AML-193 (cell line): ENCODE data around the gene PET117.
"Not testable (repeated sequence)": the region's sequence is repeated elsewhere in the genome, so short reads cannot be mapped to it uniquely, and the experiment has no call there.

Experiments used
- DNase-seq, 2 experiments: peaks; one replicate each; lab custom pipeline; 2025; lab: John Stamatoyannopoulos, UW

PET117 gene, protein sequence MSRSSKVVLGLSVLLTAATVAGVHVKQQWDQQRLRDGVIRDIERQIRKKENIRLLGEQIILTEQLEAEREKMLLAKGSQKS

DNA sequence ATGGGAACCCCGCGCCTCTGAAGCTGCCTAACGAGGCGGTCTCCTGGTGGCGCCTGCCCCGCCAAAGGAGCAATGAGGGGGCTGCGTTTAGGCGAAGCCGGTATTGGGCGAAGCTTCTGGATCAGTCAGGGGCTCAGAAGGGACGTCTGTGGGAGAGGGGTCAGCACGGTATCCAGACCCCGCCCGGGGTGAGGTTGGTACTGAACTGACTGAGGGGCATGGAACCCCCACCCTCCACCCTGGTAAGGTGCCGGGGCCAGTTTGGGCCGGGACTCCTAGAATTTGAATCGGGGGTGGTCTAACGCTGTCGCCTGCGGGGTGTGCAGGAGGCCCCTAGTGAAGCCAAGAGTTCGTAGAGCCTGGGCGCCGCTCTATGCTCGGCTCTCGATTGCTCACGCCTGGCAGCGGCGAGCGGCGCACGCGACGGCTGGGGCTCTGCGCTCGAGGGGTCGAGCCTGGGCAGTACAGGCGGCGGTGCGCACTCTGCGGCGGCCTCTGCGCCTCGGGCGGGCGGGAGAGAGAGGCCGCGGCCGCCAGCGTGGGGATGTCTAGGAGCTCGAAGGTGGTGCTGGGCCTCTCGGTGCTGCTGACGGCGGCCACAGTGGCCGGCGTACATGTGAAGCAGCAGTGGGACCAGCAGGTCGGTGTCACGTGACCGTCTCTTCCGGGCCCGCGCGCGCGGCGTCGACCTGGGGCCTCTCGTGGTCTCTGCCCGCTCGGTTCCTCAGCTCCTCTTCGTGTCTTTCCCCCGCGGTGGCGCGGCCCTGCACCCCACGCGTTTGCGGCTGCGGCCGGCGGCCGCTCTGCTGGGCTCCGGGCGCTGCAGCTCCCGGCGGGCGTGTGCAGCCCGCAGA lies at the start of gene PET117, which contains the start of gene KAT14:
Gene PET117, plus strand, starts transcription at position 452 of the 854 bp plus-strand sequence. Its CDS starts 93 bp downstream, at position 545.
Gene KAT14, plus strand, starts transcription at position 452 of the 854 bp plus-strand sequence. CDS start 4,798 bp downstream, outside the sequence.
- peak; percentile 73 to 79 for DNase-seq

DNA sequence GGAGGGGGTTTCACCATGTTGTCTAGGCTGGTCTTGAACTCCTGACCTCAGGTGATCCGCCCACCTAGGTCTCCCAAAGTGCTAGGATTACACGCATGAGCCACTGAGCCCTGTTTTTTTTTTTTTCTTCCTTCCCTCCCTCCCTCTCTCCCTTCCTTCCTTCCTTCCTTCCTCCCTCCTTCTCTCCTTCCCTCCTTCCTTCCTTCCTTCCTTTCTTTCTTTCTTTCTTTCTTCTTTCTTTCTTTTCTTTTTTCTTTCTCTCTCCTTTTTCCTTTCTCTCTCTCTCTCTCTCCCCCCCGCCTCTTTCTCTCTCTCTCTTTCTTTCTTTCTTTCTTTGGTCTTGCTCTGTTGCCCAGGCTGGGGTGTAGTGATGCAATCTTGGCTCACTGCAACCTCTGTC lies 49.4 kb upstream of the PET117 start:
- not testable (repeated sequence) for DNase-seq

DNA sequence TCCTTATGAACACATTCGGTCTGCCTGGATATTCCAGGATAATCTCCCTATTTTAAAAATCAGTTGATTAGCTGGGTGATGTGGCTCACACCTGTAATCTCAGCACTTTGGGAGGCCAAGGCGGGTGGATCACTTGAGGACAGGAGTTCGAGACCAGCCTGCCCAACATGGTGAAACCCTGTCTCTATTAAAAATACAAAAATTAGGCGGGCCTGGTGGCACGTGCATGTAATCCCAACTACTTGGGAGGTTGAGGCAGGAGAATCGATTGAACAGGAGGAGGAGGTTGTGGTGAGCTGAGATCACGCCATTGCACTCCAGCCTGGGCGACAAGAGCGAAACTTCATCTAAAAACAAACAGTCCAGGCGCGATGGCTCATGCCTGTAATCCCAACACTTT lies 48.8 kb upstream of the PET117 start:
- not testable (repeated sequence) for DNase-seq

DNA sequence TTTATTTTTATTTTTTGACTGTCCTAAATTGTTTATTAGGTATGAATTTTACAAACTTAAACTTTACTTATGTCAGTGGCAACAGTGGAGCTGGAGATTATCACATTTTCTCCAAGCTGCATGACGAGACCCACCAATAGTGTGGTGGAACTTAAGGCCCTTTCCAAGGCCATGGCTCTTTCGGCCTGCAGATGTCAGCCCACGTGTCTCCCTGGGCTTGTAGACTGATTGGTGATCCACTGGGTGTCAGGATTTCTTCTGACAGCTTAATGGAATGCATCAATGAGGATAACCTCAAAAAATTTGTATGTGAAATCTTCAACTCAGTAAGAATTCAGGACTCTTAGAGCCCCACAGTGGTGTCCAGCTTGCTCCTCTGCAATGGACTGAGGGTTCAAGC lies 47.6 kb upstream of the PET117 start:
- no peak for DNase-seq

DNA sequence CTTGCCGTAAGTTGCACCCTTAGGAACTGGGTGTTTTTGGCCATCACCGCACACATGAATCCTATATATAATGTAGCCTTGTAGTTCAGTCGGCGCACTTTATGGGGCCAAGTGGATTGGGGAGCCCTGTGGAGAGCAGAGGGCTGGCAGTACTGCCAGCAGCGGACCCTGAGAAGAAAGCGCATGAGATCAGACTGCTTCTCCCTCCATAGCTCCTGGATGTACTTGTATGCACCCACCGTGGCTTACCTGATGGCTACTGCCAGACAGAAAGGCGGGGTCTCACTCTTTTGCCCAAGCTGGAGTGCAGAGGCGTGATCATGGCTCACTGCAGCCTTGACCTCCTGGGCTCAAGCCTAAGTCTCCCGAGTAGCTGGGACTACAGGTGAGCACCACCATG lies 47.2 kb upstream of the PET117 start:
- DNase-seq = no peak

DNA sequence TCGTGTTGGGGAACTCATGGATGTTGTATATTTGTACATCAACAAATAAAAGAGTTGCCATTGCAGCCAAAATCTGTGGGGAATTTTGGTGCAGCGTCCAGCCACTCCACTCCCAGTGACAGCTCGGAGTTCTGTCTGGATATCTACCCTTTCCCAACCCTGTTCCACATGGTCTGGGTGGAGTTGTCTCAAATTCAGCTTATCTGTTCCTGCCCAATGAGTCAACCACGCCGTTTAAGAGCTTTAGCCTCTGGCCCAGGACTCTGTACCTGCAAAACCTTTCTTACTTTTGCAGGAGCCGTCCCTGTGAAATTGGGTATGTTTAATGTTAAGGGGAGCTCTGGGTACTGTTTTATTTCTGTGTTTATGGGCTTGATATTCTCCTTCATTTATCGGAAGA lies 46.0 kb upstream of the PET117 start:
- DNase-seq = no peak

DNA sequence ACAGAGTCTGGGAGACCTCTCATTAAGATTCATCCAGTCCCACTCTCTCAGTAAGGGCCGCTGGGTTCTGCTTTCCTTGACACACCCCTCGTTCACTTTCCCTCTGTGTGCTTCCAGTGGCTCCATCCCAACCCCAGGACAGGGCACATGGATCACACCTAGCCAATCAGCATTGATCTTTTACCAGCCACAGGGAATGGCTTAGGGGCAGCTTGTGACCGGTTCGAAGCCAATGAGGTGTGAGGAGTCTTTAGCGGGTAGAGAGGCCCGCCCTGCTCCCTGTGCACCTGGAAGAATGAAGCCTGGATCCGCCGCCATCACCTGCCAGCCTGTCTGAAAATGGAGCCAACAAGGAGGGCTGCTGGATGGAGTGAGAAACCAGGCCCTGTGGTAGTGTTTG lies 44.8 kb upstream of the PET117 start:
- DNase-seq = no peak

DNA sequence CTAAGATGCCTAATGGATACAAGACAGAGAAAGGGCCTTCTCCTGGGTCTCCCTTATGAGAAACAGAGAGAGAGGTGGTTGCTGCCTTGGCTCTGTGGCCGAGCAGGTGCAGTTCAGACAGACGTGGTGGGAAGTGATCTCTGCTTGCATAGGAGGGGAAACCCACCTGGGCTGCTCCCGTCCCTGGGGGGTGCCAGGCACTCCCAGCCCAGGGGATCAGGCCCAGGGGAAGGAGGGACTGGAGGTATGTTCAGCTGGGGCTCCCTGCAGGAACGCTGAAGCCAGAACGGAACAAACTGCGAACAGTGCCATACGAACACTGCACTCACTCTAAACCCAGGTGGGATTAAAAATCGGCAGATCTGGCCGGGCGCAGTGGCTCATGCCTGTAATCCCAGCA lies 44.3 kb upstream of the PET117 start:
- no peak for DNase-seq

DNA sequence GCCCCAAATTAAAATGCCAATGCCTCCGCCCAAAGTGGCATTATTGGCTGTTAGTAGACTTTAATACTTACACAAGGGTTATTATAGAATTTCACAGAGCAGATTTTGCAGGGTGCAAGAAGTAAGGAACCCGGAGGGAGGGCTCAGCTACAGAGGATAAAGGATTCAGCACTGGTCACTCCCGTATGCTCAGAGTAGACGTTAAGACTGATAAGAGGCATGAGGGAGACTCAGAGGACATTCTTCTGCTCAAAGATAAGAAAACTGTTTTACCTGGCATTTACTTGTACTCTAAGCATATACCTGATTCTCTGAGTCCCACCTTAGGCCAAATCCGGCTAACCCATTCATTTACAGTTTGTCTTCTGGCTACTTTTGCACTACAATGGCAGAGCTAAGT lies 43.5 kb upstream of the PET117 start:
- no peak for DNase-seq

DNA sequence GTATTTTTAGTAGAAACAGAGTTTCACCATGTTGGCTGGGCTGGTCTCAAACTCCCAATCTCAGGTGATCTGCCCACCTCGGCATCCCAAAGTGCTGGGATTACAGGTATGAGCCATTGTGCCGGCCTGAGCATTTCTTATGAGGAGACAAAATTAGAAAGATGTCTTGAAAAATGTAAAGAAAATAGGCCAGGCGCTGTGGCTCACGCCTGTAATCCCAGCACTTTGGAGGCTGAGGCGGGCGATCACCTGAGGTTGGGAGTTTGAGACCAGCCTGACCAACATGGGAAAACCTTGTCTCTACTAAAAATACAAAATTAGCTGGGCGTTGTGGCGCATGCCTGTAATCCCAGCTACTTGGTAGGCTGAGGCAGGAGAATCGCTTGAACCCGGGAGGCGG lies 37.1 kb upstream of the PET117 start:
- not testable (repeated sequence) for DNase-seq

DNA sequence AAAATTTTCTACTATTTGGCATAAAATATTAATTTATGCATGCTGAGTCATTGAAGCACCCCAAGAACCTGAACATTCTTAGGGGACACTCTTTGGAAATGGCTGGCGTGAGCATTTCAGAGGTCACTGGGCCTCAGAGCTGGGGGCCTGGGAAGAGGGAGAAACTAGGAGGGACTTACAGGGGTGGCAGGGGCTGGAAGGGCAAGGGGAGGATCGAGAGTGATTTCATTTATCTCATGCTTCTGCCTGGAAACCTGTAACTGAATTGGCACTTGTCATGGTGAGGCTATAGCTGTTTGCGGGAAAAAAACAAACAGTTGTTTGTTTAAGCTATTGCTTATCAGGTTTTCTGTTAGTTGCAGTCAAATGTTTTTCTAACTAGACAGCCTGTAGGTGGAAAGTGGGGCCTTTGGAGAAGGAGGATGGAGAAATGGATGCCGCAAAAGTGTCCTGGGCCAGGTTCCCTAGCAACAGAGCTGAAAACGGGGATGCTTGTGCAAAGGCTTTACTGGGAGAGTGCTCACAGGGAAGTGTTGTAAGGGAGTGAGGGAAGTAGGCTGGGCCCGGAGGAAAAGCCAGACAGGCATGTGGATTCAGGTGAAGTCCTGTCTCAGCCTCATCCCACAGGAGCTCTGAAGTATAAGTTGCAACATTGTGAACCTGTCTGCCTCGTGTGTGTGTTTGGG lies 36.4 kb upstream of the PET117 start:
- DNase-seq = no peak

DNA sequence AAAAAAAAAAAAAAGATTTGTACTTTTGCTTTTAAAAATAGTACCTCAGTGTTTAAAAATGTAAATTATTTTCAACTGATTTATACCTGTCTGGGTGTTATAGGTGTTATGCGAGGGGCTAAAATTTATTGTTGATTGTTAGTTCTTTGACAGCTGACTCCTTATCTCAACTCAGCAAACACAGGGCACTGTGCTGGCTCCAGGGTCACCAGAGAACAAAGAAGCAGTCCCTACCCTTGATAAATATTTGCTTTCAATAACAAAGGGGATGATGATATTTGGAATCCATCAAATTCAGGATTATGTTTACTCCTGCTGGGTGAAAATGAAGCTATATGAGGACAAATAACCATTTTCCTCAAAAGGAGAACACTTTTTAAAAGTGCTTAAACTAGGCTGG lies 34.2 kb upstream of the PET117 start:
- no peak for DNase-seq

DNA sequence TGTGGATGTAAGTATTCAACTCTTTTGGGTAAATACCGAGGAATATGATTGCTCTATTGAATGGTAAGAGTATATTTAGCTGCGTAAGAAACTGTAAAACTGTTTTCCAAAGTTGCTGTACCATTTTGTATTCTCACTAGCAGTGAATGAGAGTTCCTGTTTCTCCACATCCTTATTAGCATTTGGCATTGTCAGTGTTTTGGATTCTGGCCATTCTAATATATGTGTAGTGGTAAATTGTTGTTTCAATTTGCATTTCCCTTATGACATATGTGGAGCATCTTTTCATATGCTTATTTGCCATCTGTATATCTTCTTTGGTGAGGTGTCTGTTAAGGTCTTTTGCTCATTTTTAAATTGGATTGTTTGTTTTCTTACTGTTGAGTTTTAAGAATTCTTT lies 29.3 kb upstream of the PET117 start:
- DNase-seq = no peak

DNA sequence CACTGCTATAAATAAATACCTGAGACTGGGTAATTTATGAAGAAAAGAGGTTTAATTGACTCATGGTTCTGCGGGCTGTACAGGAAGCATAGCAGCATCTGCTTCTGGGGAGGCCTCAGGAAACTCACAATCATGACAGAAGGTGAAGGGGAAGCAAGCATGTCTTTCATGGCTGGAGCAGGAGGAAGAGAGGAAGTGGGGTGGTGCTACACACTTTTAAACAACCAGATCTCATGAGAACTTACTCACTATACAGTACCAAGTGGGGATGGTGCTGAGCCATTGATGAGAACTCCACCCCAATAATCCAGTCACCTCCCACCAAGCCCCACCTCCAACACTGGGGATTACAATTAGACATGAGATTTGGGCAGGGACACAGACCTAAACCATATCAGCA lies 9.1 kb upstream of the PET117 start:
- not testable (repeated sequence) for DNase-seq

DNA sequence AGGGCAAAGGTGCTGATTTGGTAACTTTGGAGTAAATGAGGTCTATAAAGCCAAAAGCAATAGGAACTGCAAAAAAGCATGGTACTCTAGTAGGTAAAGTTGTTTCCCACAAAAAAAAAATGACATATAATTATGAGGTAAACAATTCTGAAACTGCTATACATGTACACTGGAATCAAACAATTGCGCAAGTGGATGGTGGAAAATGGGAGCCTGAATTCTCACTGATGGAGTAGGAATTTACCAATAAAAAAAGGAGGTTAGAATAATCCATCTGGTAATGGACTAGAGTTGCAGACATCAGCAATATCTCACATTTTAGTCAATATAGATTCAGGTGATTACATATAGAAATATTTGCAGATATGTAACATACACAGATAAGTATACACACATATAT lies 5.0 kb upstream of the PET117 start:
- no peak for DNase-seq

DNA sequence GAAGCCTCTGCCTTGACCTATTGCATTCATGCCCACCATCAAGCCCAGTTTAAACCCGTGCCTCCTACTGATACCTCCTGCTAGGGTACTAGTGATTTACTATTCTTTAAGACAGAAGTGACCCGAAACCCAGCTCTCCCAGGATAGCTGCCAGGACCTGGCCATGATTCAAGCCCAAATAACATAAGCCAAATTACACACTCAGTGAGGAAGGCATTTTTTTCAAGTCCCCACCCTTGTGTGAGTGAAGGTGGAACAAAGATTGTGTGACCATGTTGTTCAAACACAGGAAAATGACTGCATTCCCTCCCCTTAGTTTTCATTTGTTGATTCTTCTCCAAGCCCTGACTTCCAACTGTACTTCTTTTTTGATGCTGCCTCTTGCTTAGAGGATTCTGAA lies 3.7 kb upstream of the PET117 start:
- no peak for DNase-seq

DNA sequence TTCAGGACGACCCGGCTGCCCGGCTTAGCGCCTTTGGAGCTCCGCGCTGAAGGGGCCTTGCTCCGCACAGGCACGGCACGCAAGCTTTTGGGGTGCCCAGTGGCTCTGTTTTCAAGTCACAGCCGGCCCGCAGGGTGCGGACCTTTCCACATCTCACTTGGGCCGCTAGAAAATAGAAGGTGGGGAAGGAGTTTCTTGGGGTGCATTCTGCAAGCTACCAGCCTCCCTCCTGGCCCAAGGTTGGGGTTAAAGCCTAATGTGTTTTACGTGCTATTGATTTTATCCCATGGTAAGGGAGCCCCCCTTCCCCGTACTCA lies 561 bp downstream of the PET117 start:
- no peak for DNase-seq

DNA sequence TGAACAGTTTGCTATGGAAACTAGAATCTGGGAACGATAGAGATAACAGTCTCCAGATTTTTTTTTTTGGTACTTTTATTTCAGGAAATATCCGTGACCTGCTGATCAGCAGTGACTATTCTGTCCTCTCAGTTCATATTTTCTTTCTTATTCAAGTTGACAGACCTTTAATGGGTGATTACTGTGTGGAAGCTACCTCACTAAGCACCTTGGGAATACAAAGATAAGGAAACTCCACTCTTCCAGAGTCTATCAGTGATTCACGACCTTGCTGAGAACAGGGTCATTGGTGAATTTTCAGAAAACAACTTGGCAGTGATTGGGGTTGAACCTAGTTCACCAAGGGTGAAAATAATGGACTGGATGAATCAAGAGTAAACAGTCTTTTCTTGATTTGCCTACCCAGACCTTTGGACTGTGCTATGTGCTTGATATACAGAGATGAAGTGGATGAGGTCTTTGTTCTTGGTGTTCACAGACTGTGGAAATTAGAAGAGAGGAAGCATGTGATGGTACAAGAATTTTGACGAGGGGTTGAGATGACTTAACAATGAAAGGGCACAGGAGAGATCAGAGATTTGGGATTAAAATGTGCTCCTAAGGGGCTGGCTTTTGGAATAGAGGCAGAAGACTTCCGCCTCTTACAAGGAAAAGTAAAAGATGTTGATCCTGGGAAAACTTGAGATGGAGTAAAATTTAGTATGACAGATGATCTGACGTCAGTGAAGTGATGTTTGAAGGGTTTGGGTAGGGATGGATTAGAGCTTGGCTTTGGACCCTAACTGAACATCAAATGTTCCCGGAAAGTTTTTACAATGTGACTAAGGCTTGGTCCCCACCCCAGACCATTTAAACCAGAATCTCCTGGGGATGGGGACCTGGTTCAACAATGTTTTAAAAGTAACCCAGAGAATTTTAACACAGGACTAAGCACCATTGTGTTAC lies 1.2 kb downstream of the PET117 start:
- DNase-seq = no peak

DNA sequence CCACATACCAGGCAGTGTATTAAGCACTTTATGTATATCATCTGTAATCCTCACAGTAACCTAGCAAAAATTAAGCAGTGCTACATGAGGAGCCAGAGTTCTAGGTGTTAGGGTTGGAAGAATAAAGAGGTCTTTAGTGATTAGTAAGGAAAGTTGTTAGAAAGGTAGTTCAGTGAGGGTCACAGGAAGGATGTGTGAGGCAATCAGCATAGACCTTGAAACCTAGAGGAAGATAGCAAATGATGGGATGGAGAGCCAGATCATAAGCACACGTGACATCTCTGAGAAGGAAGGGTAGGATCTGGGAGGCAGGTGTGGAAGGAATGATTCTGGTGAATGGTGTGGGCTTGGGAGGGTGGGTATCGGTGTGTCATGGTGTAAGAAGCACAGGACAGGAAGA lies 2.2 kb downstream of the PET117 start:
- DNase-seq = no peak

DNA sequence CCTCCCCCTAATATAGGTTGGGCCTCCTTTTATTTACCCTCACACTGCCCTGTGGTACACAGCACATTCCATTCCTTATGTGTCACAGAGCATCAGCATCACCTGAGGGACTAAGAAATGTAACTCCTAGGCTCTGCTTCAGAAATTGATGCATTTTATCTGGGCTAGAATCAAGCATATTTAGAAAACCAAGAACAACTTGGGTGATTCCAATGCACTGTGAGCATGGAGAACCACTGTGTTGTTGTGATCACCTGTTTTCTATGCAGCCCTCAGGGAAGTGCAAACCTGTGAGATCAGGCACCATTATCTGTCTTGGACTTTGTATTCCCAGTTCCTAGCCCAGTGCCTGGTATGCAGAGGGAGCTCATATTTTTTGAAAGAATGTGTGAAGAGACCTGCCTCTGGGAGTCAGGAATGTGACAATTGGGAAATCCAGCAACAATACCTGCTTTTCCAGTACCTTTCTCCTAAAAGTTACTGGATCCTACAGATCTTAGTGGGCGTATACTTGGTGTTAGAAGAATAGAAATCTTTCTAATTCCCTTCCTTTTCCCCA lies 7.0 kb downstream of the PET117 start:
- no peak for DNase-seq

DNA sequence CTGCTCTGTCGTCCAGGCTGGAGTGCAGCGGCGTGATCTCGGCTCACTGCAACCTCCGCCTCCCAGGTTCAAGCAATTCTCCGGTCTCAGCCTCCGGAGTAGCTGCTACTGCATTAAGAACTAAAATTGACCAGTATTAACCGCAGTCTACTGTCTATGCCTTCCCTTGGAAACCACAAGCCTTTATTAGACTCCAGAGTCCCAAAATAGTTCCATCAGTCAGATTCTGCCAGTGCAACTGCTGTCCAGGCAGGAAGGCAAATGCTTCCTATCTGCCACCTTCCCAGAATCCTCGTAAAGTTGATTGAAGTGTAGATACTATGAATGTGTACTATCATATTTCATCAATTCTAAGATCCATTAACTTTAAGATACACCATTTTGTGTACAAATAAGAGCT lies 16.7 kb downstream of the PET117 start:
- no peak for DNase-seq

DNA sequence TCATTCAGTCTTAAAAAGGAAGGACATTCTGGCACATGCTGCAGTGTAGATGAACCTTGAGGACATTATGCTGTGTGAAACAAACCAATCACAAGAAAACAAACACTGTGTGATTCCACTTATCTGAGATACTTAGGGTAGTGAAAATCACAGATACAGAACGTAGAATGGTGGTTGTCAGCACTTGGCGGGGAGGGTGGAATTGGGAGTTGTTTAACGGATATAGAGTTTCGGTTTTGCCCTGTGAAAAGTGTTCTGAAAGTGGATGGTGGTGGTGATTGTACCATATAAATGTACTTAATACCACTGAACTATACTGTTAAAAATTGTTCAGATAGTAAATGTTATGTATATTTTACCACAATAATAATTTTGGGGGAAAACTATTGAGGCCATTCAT lies 18.4 kb downstream of the PET117 start:
- no peak for DNase-seq
